Measurements from ENCODE around the gene TTLL6. TPM values are rescaled to one million over a fixed set of nuclear protein-coding genes. Genes with fewer than 3 reads are reported as not detected.
A peak's percentile ranks its signal among the peaks of the same experiment; 100 is the strongest.

The TTLL6 gene
- total RNA-seq, 1 experiment from 2014 or later: 2.4 TPM

DNA sequence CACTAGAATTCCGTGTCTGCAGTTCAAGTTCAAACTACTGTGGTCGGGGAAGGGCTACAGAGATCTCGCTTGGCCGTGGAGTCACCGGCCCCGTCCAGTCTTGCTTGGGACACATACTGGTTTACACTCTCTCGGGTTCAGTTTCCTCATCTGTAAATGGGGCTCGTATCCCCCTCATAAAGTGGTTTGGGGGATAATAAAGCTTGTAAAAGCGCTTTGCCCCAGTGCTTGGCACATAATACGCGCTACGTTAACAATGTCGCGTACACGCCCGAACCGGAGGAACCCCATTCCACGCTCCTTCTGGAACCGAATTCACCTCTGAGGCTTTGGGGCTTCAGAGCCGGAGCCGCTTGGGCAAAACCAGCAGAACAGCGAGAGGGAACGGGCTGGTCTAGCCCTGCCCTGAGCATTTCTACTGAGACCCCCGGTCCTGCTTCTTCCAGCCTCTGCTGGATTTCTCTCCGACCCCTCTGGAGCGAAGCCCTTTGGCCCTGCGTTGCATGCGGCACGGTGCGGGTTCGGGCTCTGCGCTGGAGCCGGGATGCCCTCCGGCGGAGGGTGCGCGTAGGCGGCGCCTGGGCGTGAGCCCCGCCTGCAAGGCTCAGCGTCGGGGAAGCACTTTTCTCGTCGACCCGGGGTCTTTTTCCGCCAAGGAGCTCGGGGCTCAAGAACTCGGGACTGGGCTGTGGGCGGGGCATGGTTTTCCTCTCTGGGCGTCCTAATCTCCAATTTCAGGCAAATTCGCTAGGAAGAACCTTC lies 62.3 kb downstream of the TTLL6 start:
- Histone ChIP-seq H4K20me1 (ENCODE audit: control insufficient read depth, insufficient read depth, insufficient read length) (no peaks in the 10 kb centered on the region), H3K23ac (ENCODE audit: insufficient read length, low read depth, low read length) (no peak overlapping the region), H3K23me2 (ENCODE audit: insufficient read length, low read depth, low read length, poor library complexity, severe bottlenecking) (no peaks in the 10 kb centered on the region), H3K9me3 (ENCODE audit: control insufficient read depth, low read depth, low read length) (no peaks in the 10 kb centered on the region), H3T11ph (ENCODE audit: low read length) (no peak overlapping the region), H3K4ac (ENCODE audit: low read depth, low read length) (no peak overlapping the region), H3K18ac (ENCODE audit: insufficient read length, low read depth, low read length) (no peak overlapping the region), H3K79me1 (ENCODE audit: insufficient read depth, low read depth, low read length, poor library complexity, severe bottlenecking) (no peaks in the 10 kb centered on the region), H3K14ac (ENCODE audit: insufficient read depth, low read length) (no peak overlapping the region), H3K27ac (ENCODE audit: insufficient read length, low read depth, low read length) (no peak overlapping the region), H2BK15ac (ENCODE audit: low read depth, low read length) (no peak overlapping the region), H2BK5ac (ENCODE audit: insufficient read length, low read length) (no peak overlapping the region), H3K4me1 (ENCODE audit: insufficient read depth, low read length) (no peaks in the 10 kb centered on the region), H2AFZ (ENCODE audit: low read length) (no peak overlapping the region), H2BK120ac (ENCODE audit: low read depth, low read length, poor library complexity, severe bottlenecking) (no peak overlapping the region), H4K8ac (replicated peaks; ENCODE audit: insufficient read length, low read depth, low read length) (no peak overlapping the region), H2BK12ac (ENCODE audit: insufficient read length, low read depth, low read length) (no peak overlapping the region), H4K5ac (ENCODE audit: insufficient read length, low read depth, low read length) (no peak overlapping the region), H3K27me3 (ENCODE audit: insufficient read depth, low read length) (peaks cover 88% of the 10 kb centered on the region), H3K79me2 (ENCODE audit: insufficient read depth, low read length) (no peaks in the 10 kb centered on the region), H4K91ac (ENCODE audit: insufficient read length, low read depth, low read length) (no peak overlapping the region), H3K9ac (ENCODE audit: extremely low read depth, insufficient read length, low read length) (no peak overlapping the region), H2BK20ac (ENCODE audit: low read depth, low read length, poor library complexity, severe bottlenecking) (no peak overlapping the region), H2AK5ac (ENCODE audit: insufficient read length, low read length) (no peak overlapping the region), H3K4me2 (ENCODE audit: insufficient read depth, insufficient read length, low read length) (peak overlapping the region; percentile 34), H3K56ac (ENCODE audit: insufficient read length, low read depth, low read length) (no peak overlapping the region)
- Mint-ChIP-seq H3K9me3 (no peaks in the 10 kb centered on the region), H3K4me1 (peaks cover 5 to 8% of the 10 kb centered on the region in 2 experiments), H3K4me3 (peak overlapping the region in 1 of 2 experiments; percentile 67; a peak in 2 of 5 replicates), H3K27ac (no peak overlapping the region), H3K36me3 (ENCODE audit: insufficient read depth in 1 of 3, low read depth in 3 of 3) (no peaks in the 10 kb centered on the region; a peak in 1 of 7 replicates), H3K27me3 (ENCODE audit: low read depth) (peaks cover 99% of the 10 kb centered on the region)
- WGBS (ENCODE audit: extremely low coverage, insufficient read length, low lambda C conversion rate): no CpG with 5 or more reads among the region's 52 CpGs
- TF ChIP-seq, protein P1, sequence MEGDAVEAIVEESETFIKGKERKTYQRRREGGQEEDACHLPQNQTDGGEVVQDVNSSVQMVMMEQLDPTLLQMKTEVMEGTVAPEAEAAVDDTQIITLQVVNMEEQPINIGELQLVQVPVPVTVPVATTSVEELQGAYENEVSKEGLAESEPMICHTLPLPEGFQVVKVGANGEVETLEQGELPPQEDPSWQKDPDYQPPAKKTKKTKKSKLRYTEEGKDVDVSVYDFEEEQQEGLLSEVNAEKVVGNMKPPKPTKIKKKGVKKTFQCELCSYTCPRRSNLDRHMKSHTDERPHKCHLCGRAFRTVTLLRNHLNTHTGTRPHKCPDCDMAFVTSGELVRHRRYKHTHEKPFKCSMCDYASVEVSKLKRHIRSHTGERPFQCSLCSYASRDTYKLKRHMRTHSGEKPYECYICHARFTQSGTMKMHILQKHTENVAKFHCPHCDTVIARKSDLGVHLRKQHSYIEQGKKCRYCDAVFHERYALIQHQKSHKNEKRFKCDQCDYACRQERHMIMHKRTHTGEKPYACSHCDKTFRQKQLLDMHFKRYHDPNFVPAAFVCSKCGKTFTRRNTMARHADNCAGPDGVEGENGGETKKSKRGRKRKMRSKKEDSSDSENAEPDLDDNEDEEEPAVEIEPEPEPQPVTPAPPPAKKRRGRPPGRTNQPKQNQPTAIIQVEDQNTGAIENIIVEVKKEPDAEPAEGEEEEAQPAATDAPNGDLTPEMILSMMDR (conservative IDR thresholded peaks at IDR 0.05): no peak
- DNase-seq: peak; percentile 92

All from H9 (cell line).